Measurements from ENCODE around the gene TYW1. TPM values are rescaled to one million over a fixed set of nuclear protein-coding genes. Genes with fewer than 3 reads are reported as not detected.
"Not testable (repeated sequence)": the region's sequence is repeated elsewhere in the genome, so short reads cannot be mapped to it uniquely, and the experiment has no call there.

TYW1 gene
- total RNA-seq, 1 experiment from 2014 or later: 13.4 TPM

GRCh38 chr7:67210567-67210966, 213.9 kb downstream of the TYW1 start:
- no peak for TF ChIP-seq CTCF (conservative IDR thresholded peaks at IDR 0.05)
- TF ChIP-seq EZH2 (IDR thresholded peaks at IDR 0.05; ENCODE audit: low read depth): no peak
- Histone ChIP-seq H3K4me3 (no peak overlapping the region), H3K79me2 (ENCODE audit: low read depth) (no peaks in the 10 kb centered on the region), H3K27ac (no peak overlapping the region), H2AFZ (no peak overlapping the region), H3K9me3 (ENCODE audit: insufficient read depth, low read depth) (no peaks in the 10 kb centered on the region), H3F3A (ENCODE audit: insufficient read depth, low read depth) (no peaks in the 10 kb centered on the region), H3K4me1 (replicated peaks; ENCODE audit: insufficient read depth) (no peaks in the 10 kb centered on the region), H3K27me3 (ENCODE audit: insufficient read depth, low read depth) (no peaks in the 10 kb centered on the region), H4K20me1 (ENCODE audit: insufficient read depth) (no peaks in the 10 kb centered on the region), H3K4me2 (no peak overlapping the region), H3K9me2 (ENCODE audit: insufficient read depth) (no peaks in the 10 kb centered on the region), H3K36me3 (ENCODE audit: low read depth) (no peaks in the 10 kb centered on the region)
- POLR2A ChIA-PET (ENCODE audit: unreplicated experiment): no interaction called here
- DNase-seq: no peak
- intact Hi-C loops (cut with micrococcal nuclease; ENCODE audit: unreplicated experiment): no loop called here
- BruUV-seq (replicated peaks): no TSS peak
- CTCF ChIA-PET: no interaction called here

- intact Hi-C loops (cut with micrococcal nuclease; ENCODE audit: unreplicated experiment); H3K4me1 ChIP-seq (replicated peaks; ENCODE audit: insufficient read depth); H2AFZ ChIP-seq; H4K20me1 ChIP-seq (ENCODE audit: insufficient read depth); H3K9me3 ChIP-seq (ENCODE audit: insufficient read depth, low read depth); BruUV-seq (replicated peaks); H3K4me3 ChIP-seq; POLR2A ChIA-PET (ENCODE audit: unreplicated experiment); H3K36me3 ChIP-seq (ENCODE audit: low read depth); H3K79me2 ChIP-seq (ENCODE audit: low read depth); H3F3A ChIP-seq (ENCODE audit: insufficient read depth, low read depth); H3K27me3 ChIP-seq (ENCODE audit: insufficient read depth, low read depth); H3K27ac ChIP-seq; CTCF ChIA-PET; H3K9me2 ChIP-seq (ENCODE audit: insufficient read depth); H3K4me2 ChIP-seq; DNase-seq: not testable (repeated sequence)
These were observed 215.2 kb downstream of the TYW1 start for GRCh38 chr7:67211650-67212330.

- H3K27me3 ChIP-seq (ENCODE audit: insufficient read depth, low read depth); H4K20me1 ChIP-seq (ENCODE audit: insufficient read depth); H3F3A ChIP-seq (ENCODE audit: insufficient read depth, low read depth); H3K4me3 ChIP-seq; H3K79me2 ChIP-seq (ENCODE audit: low read depth); H3K9me3 ChIP-seq (ENCODE audit: insufficient read depth, low read depth); POLR2A ChIA-PET (ENCODE audit: unreplicated experiment); H3K9me2 ChIP-seq (ENCODE audit: insufficient read depth); BruUV-seq (replicated peaks); H3K4me1 ChIP-seq (replicated peaks; ENCODE audit: insufficient read depth); DNase-seq; H2AFZ ChIP-seq; H3K36me3 ChIP-seq (ENCODE audit: low read depth); H3K4me2 ChIP-seq; CTCF ChIA-PET; intact Hi-C loops (cut with micrococcal nuclease; ENCODE audit: unreplicated experiment); H3K27ac ChIP-seq: not testable (repeated sequence)
These were observed 216.4 kb downstream of the TYW1 start for GRCh38 chr7:67213038-67213437.

- H3K9me3 ChIP-seq (ENCODE audit: insufficient read depth, low read depth); H3F3A ChIP-seq (ENCODE audit: insufficient read depth, low read depth); H3K4me3 ChIP-seq; POLR2A ChIA-PET (ENCODE audit: unreplicated experiment); DNase-seq; H3K4me1 ChIP-seq (replicated peaks; ENCODE audit: insufficient read depth); H3K9me2 ChIP-seq (ENCODE audit: insufficient read depth); intact Hi-C loops (cut with micrococcal nuclease; ENCODE audit: unreplicated experiment); BruUV-seq (replicated peaks); H3K4me2 ChIP-seq; H3K27ac ChIP-seq; H3K27me3 ChIP-seq (ENCODE audit: insufficient read depth, low read depth); H2AFZ ChIP-seq; H4K20me1 ChIP-seq (ENCODE audit: insufficient read depth); H3K79me2 ChIP-seq (ENCODE audit: low read depth); H3K36me3 ChIP-seq (ENCODE audit: low read depth); CTCF ChIA-PET: not testable (repeated sequence)
These were observed 226.9 kb downstream of the TYW1 start for GRCh38 chr7:67223551-67223950.

- H3K9me2 ChIP-seq (ENCODE audit: insufficient read depth); intact Hi-C loops (cut with micrococcal nuclease; ENCODE audit: unreplicated experiment); H3F3A ChIP-seq (ENCODE audit: insufficient read depth, low read depth); BruUV-seq (replicated peaks); H3K79me2 ChIP-seq (ENCODE audit: low read depth); H3K27ac ChIP-seq; H3K9me3 ChIP-seq (ENCODE audit: insufficient read depth, low read depth); H3K4me3 ChIP-seq; H3K27me3 ChIP-seq (ENCODE audit: insufficient read depth, low read depth); CTCF ChIA-PET; DNase-seq; H4K20me1 ChIP-seq (ENCODE audit: insufficient read depth); H3K4me2 ChIP-seq; H3K4me1 ChIP-seq (replicated peaks; ENCODE audit: insufficient read depth); H3K36me3 ChIP-seq (ENCODE audit: low read depth); H2AFZ ChIP-seq: not testable (repeated sequence)
- POLR2A ChIA-PET (ENCODE audit: unreplicated experiment): interaction anchor here (0.6 kb wide), 1 partner anchor 1063 kb away, joined by 7 read pairs; no protein-coding TSS in a partner anchor
These were observed 229.8 kb downstream of the TYW1 start for GRCh38 chr7:67226340-67226907.

- H2AFZ ChIP-seq; H4K20me1 ChIP-seq (ENCODE audit: insufficient read depth); CTCF ChIA-PET; H3K27me3 ChIP-seq (ENCODE audit: insufficient read depth, low read depth); H3K9me3 ChIP-seq (ENCODE audit: insufficient read depth, low read depth); H3F3A ChIP-seq (ENCODE audit: insufficient read depth, low read depth); intact Hi-C loops (cut with micrococcal nuclease; ENCODE audit: unreplicated experiment); H3K27ac ChIP-seq; POLR2A ChIA-PET (ENCODE audit: unreplicated experiment); H3K36me3 ChIP-seq (ENCODE audit: low read depth); H3K9me2 ChIP-seq (ENCODE audit: insufficient read depth); H3K4me2 ChIP-seq; BruUV-seq (replicated peaks); H3K4me3 ChIP-seq; H3K79me2 ChIP-seq (ENCODE audit: low read depth); H3K4me1 ChIP-seq (replicated peaks; ENCODE audit: insufficient read depth); DNase-seq: not testable (repeated sequence)
These were observed 230.3 kb downstream of the TYW1 start for GRCh38 chr7:67226967-67227366.

- CTCF ChIA-PET: not testable (repeated sequence)
These were observed 232.4 kb downstream of the TYW1 start for GRCh38 chr7:67229018-67229417.

More at GRCh38 chr7:67229018-67229417, 232.4 kb downstream of the TYW1 start:
- H3K27ac ChIP-seq; H3K79me2 ChIP-seq (ENCODE audit: low read depth); H2AFZ ChIP-seq; H3K9me2 ChIP-seq (ENCODE audit: insufficient read depth); BruUV-seq (replicated peaks); H4K20me1 ChIP-seq (ENCODE audit: insufficient read depth); H3K36me3 ChIP-seq (ENCODE audit: low read depth); POLR2A ChIA-PET (ENCODE audit: unreplicated experiment); DNase-seq; H3K27me3 ChIP-seq (ENCODE audit: insufficient read depth, low read depth); H3K4me2 ChIP-seq; intact Hi-C loops (cut with micrococcal nuclease; ENCODE audit: unreplicated experiment); H3K4me3 ChIP-seq; H3K9me3 ChIP-seq (ENCODE audit: insufficient read depth, low read depth); H3F3A ChIP-seq (ENCODE audit: insufficient read depth, low read depth); H3K4me1 ChIP-seq (replicated peaks; ENCODE audit: insufficient read depth): not testable (repeated sequence)
